SIG-M5 treated with dmso at 0.1 percent for 504 hours (cell line): ENCODE data around the gene AKR1B1.
A peak's percentile ranks its signal among the peaks of the same experiment; 100 is the strongest.

Experiments used
- DNase-seq: peaks from one replicate; lab custom pipeline; 2025; ENCODE audit not compliant: unreplicated experiment; lab: John Stamatoyannopoulos, UW

The AKR1B1 gene

GRCh38 chr7:134470864-134471263, 12.0 kb upstream of the AKR1B1 start:
- no peak for DNase-seq

DNA sequence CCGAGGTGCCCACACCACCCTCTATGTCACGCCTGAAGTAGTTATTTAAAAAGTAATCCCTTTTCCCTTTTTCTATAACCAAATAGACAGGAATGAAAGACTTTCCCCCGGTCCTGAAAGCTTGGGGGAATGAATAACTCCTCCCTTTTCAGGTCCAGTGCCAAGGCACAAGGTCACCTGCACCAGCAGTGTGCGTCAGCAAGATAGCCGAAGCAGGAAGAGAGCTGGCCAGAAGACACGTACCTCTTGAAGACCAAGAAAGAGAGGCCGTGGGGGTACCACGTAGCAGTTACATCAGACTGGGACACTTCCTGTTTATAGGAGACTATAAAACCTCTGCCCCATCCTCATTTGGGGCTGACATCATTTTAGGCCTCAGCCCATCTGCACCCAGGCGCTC, 10.7 kb upstream of the AKR1B1 start:
- no peak for DNase-seq

DNA sequence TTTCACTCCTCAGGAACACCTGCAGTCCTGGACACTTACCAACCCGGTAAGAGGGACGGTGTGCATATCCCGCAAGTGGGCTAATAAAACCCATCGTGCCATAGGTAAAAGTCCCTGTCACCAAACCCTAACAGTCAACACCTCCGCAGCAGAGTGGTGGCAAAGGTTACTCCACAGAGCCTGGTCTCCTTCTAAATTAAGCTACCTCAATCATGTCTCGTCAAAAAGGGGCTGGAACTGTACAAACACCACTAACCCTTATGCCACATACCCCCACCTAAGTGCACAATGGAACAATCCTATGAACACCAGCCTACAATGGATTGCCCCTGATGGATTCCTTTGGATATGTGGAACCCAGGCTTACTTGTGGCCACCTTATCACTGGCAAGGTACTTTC, 9.6 kb upstream of the AKR1B1 start:
- no peak for DNase-seq

- no peak for DNase-seq
Measured at GRCh38 chr7:134468054-134468453, 9.2 kb upstream of the AKR1B1 start.

- DNase-seq = no peak
Measured at GRCh38 chr7:134465491-134465890, 6.6 kb upstream of the AKR1B1 start.

DNA sequence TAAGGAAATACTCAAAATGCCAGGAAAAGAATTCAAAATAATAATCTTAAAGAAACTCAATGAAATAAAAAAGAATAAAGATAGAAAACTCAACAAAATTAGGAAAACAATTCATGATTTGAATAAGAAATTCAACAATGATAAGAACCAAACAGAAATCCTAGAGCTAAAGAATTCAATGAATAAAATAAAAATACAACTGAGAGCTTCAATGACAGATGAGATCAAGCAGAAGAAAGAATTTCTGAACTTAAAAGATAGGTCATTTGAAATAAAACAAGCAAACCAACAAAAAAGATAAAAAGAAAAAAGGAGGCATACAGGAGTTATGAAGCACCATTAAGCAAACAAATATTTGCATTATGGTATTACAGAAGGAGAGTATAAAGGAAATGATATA, 5.6 kb upstream of the AKR1B1 start:
- DNase-seq = no peak

DNA sequence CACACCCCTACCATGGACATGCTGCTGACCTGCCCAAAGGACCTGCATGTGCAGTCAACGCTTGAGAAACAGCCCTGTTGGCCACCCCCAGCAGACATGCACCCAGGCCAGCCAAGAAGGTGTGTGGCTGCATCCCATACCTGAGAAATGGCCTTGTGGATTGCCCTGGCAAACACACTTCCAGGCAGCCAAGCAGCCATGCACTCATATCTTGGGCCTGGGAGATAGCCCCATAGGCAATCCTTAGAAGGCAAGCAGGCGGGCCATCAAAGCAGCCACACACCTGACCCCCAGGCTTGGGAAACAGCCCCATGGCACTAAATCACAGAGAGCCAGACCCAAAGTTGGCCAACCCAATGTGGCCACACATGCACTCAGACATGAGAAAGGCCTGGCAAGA, 4.9 kb upstream of the AKR1B1 start:
- DNase-seq = no peak

DNA sequence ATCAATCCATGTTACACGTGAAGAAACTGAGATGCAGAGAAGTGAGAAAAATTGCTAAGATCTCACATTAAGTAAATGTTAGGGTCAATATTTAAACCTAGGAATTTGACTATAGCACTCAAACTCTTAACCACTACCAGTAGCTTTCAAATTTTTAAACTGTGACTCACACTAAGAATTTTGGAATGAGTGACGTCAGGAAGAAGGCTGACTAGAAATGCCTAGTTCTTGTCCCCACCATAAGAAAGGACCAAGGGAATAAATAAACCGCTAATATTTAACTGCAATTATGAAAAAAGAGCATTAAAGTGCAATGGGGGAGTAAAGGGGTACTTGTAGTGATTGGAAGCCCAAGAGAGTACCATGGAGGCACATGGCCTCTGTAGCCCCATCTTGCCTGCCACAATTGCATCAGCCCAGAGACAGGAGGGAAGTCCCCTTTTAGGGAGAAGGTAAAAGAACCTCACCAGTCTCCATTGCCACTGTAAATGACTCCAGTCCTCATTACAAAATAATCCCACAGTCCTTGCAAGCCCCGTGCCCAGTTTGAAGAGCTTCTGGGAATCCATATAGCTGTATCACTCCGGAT, 3.5 kb upstream of the AKR1B1 start:
- no peak for DNase-seq

DNA sequence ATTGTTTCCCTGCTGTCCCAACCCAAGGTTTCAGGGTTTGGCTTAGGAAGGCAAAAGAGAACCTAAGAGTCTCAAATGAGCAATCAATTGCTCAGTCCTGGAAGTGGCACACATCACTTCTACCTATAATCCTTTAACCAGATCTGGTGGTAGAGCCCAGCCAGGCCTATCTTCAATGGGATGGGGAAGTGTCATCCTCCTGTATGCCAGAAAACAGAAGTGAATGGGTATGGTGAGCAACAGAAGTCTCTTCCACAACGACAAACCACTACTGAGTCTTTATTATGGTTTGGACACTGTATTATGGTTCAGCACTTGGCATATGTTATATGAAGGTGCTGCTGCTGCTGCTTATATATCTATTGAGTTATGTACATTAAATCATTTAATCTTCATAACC, 3.0 kb upstream of the AKR1B1 start:
- DNase-seq = no peak

DNA sequence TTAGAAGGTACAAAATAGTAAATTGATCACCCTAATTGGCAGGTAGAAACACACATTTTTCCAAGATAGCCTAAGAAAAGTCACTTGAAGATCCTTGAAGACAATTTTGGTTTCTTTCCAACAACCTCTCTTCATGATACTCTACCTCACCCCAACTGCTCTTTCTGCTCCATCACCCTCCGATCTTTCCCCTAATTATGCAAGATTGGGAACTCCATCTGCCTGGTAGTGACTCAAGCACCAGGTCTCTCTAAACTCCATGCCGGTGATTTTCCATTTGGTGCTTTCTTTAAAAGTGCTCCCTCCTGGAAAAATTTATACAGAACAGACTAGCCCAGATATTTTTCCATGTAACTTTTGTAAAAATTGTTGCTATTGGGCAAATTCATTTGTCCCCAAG, 1.1 kb upstream of the AKR1B1 start:
- DNase-seq = no peak

DNA sequence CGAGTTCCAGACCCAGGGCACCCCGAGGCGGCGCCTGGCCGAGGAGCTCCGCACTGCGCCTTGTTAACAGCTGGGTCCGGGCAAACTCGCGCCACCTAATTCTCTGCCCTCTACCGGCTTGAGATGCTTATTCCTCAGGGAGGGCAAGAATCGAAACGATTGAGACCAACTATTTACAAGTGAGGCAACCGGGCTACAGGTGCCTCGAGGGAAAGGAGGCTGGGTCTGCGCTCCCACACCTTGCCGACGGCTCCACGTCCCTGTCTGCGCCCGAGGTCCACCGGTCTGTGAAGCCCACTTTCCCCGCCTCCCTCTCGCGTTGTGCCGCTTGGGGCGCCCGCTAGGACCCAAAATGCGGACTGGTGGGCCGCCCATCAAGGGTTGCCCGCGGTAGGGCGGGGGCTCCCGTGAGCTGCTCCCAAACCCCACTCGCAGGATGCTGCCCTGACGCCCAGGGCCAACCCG, 527 bp downstream of the AKR1B1 start:
- peak; percentile 57 for DNase-seq

GRCh38 chr7:134457210-134457609, 1.7 kb downstream of the AKR1B1 start:
- no peak for DNase-seq

- DNase-seq = peak; percentile 61
Measured at GRCh38 chr7:134454277-134454676, 4.6 kb downstream of the AKR1B1 start.

DNA sequence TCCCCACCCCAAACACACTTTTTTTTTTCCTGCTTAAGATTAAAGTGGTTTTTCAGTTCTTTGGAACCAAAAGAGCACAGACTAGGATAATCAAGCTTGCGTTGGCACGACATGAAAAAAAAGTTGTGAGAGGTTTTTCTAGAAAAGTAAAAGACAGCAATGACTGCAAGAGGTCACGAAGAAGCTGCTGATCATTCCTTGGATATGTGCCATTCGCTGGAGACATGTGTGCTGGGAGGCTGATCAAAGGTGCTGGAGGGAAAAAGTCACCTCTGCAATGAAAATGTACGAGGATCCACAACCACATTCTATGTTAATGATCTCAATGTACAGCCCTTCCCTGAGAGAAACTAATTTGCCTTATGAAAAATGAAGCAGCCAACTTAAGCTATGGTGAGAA, 5.4 kb downstream of the AKR1B1 start:
- no peak for DNase-seq

GRCh38 chr7:134452991-134453473, 5.9 kb downstream of the AKR1B1 start:
- DNase-seq = no peak

DNA sequence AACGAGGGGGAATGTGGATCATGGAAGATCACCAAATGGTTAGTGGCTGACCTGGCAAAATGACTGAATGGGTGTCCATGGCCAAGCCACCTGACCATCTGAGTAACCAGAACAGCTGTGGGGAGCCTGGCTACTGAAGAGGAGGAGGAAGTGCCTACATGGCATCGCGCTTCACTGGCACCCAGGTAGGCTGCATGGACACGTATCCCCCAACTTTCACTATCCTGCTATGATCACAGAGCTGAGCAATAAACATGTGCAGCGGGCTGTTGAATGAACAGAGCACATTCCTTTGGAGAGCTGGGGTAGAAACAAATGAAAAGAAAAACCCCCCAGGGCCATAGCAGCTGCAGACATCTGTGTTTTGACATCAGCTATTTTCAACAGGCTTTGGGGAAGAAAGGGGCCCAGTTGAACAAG, 6.5 kb downstream of the AKR1B1 start:
- no peak for DNase-seq

GRCh38 chr7:134451656-134452055, 7.2 kb downstream of the AKR1B1 start:
- no peak for DNase-seq

DNA sequence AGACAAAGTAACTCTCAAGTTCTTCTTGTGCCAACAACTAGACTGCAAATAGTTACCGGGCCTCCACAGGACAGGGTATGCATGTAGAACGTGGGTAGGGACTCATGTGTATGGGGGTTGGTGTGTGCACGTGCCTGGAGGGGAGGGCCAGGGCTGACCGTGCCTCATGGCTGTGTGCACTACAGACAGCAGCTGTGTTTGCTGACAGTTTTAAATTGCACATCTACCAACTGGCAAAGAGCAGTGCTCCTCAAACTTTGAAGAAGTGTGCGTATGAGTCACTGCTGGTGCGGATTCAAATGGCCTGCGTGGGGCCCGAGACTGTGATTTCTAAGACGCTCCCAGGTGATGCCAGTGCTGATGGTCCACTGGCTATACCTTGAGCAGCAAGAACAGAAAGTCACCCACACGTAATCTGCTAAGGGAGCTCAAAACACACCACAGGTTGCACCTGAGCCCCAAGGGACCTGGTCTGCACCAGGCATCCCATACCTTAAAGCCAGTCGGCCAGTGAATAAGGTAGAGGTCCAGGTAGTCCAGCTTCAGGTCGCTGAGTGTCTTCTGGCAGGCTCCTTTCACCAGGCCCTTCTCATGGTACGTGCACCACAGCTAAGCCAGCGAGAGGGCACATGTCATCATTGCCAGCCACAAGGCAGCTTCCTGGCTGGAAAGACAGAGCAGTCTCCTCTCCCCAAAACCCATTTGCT, 8.5 kb downstream of the AKR1B1 start:
- no peak for DNase-seq

- no peak for DNase-seq
Measured at GRCh38 chr7:134449680-134450079, 9.2 kb downstream of the AKR1B1 start.

GRCh38 chr7:134448356-134449229, 10.3 kb downstream of the AKR1B1 start:
- no peak for DNase-seq

GRCh38 chr7:134447383-134447782, 11.5 kb downstream of the AKR1B1 start:
- DNase-seq = no peak

GRCh38 chr7:134446923-134447322, 12.0 kb downstream of the AKR1B1 start:
- no peak for DNase-seq
